Neural progenitor cell (in vitro differentiated cells): ENCODE results near the gene GGT6. TPM values are rescaled to one million over a fixed set of nuclear protein-coding genes. Genes with fewer than 3 reads are reported as not detected.
"Not testable (repeated sequence)": the region's sequence is repeated elsewhere in the genome, so short reads cannot be mapped to it uniquely, and the experiment has no call there.

Experiments
- DNase-seq: peaks from one replicate; pipeline ENCODE4 v3.0.0-alpha.2; 2016; ENCODE audit warnings: low spot score
- H2AFZ ChIP-seq: fragments of 200-600 bp; sonication (generic); replicated peaks from 2 replicates; pipeline ENCODE4 v1.6.1; 2016; ENCODE audit warnings: antibody characterized with exemption
- H3F3A ChIP-seq: fragments of 200-600 bp; sonication (generic); 2 replicates; pipeline ENCODE4 v1.6.1; 2016; ENCODE audit warnings: antibody characterized with exemption, low read depth
- H3K27ac ChIP-seq: fragments of 200-600 bp; sonication (generic); 2 replicates; pipeline ENCODE4 v1.5.1; 2016; ENCODE audit warnings: mild to moderate bottlenecking
- H3K27me3 ChIP-seq: fragments of 200-600 bp; sonication (generic); 2 replicates; pipeline ENCODE4 v1.6.1; 2016; ENCODE audit warnings: mild to moderate bottlenecking, moderate library complexity
- H3K36me3 ChIP-seq: fragments of 200-600 bp; sonication (generic); 2 replicates; pipeline ENCODE4 v1.5.1; 2016
- H3K4me1 ChIP-seq: fragments of 200-600 bp; sonication (generic); 2 replicates; pipeline ENCODE4 v1.6.1; 2016; ENCODE audit warnings: mixed run types
- H3K4me2 ChIP-seq: fragments of 200-600 bp; sonication (generic); 2 replicates; pipeline ENCODE4 v1.6.1; 2016
- H3K4me3 ChIP-seq: fragments of 200-600 bp; sonication (generic); 2 replicates; pipeline ENCODE4 v1.5.1; 2016
- H3K79me2 ChIP-seq: fragments of 200-600 bp; sonication (generic); 2 replicates; pipeline ENCODE4 v1.6.1; 2016; ENCODE audit warnings: low read depth
- H3K9ac ChIP-seq: fragments of 200-600 bp; sonication (generic); 2 replicates; pipeline ENCODE4 v1.6.1; 2016
- H3K9me3 ChIP-seq: fragments of 200-600 bp; sonication (generic); 2 replicates; pipeline ENCODE4 v1.5.1; 2016; ENCODE audit warnings: low read depth
- H4K20me1 ChIP-seq: fragments of 200-600 bp; sonication (generic); 2 replicates; pipeline ENCODE4 v1.6.1; 2016; ENCODE audit warnings: low read depth
- H3K27ac Mint-ChIP-seq: 3 replicates; pipeline ENCODE4 v1.8.0; 2021; ENCODE audit warnings: mixed read lengths
- H3K27me3 Mint-ChIP-seq: 2 replicates; pipeline ENCODE4 v1.8.0; 2022; ENCODE audit warnings: low read depth, mild to moderate bottlenecking, inconsistent platforms, moderate library complexity, mixed read lengths; ENCODE audit not compliant: insufficient read depth
- H3K36me3 Mint-ChIP-seq: 3 replicates; pipeline ENCODE4 v1.8.0; 2021; ENCODE audit warnings: mixed read lengths
- H3K4me1 Mint-ChIP-seq: 3 replicates; pipeline ENCODE4 v1.8.0; 2021; ENCODE audit warnings: mixed read lengths
- H3K4me3 Mint-ChIP-seq: 3 replicates; pipeline ENCODE4 v1.8.0; 2021; ENCODE audit warnings: mild to moderate bottlenecking, moderate library complexity, mixed read lengths
- H3K9me3 Mint-ChIP-seq: 3 replicates; pipeline ENCODE4 v1.8.0; 2020; ENCODE audit warnings: mixed read lengths
- EZH2 ChIP-seq: fragments of 200-600 bp; sonication (generic); IDR thresholded peaks from 2 replicates; pipeline ENCODE4 v1.6.1; 2017; ENCODE audit warnings: antibody characterized with exemption, mild to moderate bottlenecking, moderate library complexity
- EZH2phosphoT487 ChIP-seq: fragments of 200-600 bp; sonication (generic); IDR thresholded peaks from 2 replicates; pipeline ENCODE4 v1.6.1; 2017; ENCODE audit warnings: antibody characterized with exemption
- total RNA-seq: library from RNA; depleted of rRNA; stranded (reverse); fragments of >200 nt; gene quantifications from 2 replicates; pipeline ENCODE4 v1.2.3, GENCODE V29; 2015; ENCODE audit warnings: low replicate concordance
- TF ChIP-seq, protein P1 (sequence below): fragments of 200-600 bp; sonication (generic); IDR thresholded peaks from 2 replicates; pipeline ENCODE4 v1.5.1; 2017; ENCODE audit warnings: antibody characterized with exemption, mild to moderate bottlenecking

Gene GGT6
- total RNA-seq, 1 donor from 2014 or later: not detected

DNA sequence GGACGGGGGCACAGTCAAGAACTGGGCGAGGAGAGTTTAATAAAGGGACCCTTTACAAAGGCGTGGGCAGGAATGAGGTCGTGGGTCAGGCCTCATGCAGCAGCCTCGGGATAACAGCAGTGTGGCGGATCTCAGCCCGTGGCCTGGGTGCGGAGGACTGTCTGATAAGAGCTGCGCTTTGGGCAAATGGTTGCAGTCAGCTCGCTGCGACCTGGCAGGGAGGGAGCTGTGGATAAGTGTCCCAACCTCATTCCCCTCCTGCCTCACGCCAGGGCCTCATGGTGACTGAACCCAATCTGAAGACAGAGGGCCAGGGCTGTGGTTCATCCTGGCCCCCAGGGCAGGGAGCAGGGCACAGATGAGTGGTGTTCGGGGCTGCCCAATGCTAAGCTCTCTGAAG lies 37.6 kb upstream of the GGT6 start:
- no peak for DNase-seq
- peak overlapping the region; percentile 58 for H3K4me3 Mint-ChIP-seq
- no peak for TF ChIP-seq EZH2phosphoT487
- TF ChIP-seq, protein P1, sequence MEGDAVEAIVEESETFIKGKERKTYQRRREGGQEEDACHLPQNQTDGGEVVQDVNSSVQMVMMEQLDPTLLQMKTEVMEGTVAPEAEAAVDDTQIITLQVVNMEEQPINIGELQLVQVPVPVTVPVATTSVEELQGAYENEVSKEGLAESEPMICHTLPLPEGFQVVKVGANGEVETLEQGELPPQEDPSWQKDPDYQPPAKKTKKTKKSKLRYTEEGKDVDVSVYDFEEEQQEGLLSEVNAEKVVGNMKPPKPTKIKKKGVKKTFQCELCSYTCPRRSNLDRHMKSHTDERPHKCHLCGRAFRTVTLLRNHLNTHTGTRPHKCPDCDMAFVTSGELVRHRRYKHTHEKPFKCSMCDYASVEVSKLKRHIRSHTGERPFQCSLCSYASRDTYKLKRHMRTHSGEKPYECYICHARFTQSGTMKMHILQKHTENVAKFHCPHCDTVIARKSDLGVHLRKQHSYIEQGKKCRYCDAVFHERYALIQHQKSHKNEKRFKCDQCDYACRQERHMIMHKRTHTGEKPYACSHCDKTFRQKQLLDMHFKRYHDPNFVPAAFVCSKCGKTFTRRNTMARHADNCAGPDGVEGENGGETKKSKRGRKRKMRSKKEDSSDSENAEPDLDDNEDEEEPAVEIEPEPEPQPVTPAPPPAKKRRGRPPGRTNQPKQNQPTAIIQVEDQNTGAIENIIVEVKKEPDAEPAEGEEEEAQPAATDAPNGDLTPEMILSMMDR: no peak
- TF ChIP-seq EZH2: no peak

DNA sequence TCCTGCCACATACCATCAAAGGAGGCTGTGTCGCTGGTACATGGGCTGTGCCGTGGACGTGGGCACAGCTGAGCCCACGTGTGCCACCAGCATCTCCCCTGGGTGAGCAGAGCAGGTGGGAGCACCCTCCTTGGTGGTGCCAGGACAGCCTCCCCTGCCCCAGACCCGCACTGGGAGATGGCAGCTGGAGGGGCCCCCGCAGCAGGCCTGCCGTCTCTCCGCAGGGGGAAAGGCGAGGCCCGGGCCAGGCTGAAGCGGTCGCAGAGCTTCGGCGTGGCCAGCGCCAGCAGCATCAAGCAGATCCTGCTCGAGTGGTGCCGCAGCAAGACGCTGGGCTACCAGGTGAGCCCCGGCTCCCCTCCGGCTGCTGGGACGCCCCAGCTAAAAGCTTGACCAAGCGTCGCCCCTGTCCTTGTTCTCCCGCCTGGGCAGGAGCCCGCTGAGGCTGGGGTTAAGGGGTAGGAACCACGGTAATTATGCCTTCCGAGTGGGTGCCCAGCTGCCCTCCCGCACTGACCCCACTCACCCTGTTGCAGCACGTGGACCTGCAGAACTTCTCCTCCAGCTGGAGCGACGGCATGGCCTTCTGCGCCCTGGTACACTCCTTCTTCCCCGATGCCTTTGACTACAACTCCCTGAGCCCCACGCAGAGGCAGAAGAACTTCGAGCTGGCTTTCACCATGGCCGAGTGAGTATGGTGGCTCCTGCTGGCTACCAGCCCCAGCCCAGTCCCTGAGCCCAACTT lies 36.4 kb upstream of the GGT6 start:
- peaks cover 5% of the 10 kb centered on the region for H3K27me3 Mint-ChIP-seq
- Histone ChIP-seq H3F3A (peaks cover 29% of the 10 kb centered on the region), H3K27me3 (no peaks in the 10 kb centered on the region), H3K4me3 (no peak overlapping the region), H4K20me1 (no peaks in the 10 kb centered on the region), H2AFZ (no peak overlapping the region), H3K9me3 (no peaks in the 10 kb centered on the region), H3K4me1 (peaks cover 25% of the 10 kb centered on the region), H3K27ac (no peak overlapping the region), H3K36me3 (no peaks in the 10 kb centered on the region), H3K79me2 (no peaks in the 10 kb centered on the region), H3K4me2 (no peak overlapping the region), H3K9ac (no peak overlapping the region)
- peaks cover 2% of the 10 kb centered on the region for H3K36me3 Mint-ChIP-seq
- H3K4me3 Mint-ChIP-seq: no peak overlapping the region
- no peak for DNase-seq
- peak overlapping the region; percentile 42 for H3K27ac Mint-ChIP-seq
- H3K4me1 Mint-ChIP-seq: peaks cover 36% of the 10 kb centered on the region
- H3K9me3 Mint-ChIP-seq: no peaks in the 10 kb centered on the region
- TF ChIP-seq, protein P1: no peak
- TF ChIP-seq EZH2 (no peak), EZH2phosphoT487 (no peak)

More for the DNA sequence above, 37.6 kb upstream of the GGT6 start:
- peaks cover 33% of the 10 kb centered on the region for H3K4me1 Mint-ChIP-seq
- peak overlapping the region; percentile 22 for H3K27ac Mint-ChIP-seq
- no peaks in the 10 kb centered on the region for H4K20me1 ChIP-seq
- no peak overlapping the region for H3K4me2 ChIP-seq
- no peaks in the 10 kb centered on the region for H3K27me3 ChIP-seq
- H3K79me2 ChIP-seq: no peaks in the 10 kb centered on the region
- H3K4me3 ChIP-seq: no peak overlapping the region
- H2AFZ ChIP-seq: no peak overlapping the region
- no peaks in the 10 kb centered on the region for H3K9me3 Mint-ChIP-seq
- peaks cover 5% of the 10 kb centered on the region for H3K27me3 Mint-ChIP-seq
- H3F3A ChIP-seq: peaks cover 29% of the 10 kb centered on the region
- H3K36me3 ChIP-seq: no peaks in the 10 kb centered on the region
- peaks cover 2% of the 10 kb centered on the region for H3K36me3 Mint-ChIP-seq
- peaks cover 25% of the 10 kb centered on the region for H3K4me1 ChIP-seq
- no peaks in the 10 kb centered on the region for H3K9me3 ChIP-seq
- H3K27ac ChIP-seq: no peak overlapping the region
- H3K9ac ChIP-seq: no peak overlapping the region

DNA sequence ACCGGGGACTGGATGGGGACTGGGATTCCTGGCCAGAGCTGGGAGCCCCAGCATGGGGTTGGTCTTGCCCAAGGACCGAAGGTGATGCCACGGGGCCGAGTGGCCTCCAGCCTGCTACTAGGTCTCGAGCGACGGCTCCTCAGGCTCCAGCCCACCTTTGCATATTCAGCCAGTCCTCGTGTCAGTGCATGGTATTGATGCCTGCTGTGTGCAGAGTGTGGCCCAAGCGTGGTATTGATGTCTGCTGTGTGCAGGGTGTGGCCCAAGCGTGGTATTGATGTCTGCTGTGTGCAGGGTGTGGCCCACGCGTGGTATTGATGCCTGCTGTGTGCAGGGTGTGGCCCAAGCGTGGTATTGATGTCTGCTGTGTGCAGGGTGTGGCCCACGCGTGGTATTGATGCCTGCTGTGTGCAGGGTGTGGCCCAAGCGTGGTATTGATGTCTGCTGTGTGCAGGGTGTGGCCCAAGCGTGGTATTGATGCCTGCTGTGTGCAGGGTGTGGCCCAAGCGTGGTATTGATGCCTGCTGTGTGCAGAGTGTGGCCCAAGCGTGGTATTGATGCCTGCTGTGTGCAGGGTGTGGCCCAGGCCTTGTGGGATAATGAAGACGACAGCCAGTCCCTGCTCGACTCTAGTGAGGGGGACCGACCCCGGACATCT lies 35.4 kb upstream of the GGT6 start:
- H3K4me1 Mint-ChIP-seq: peaks cover 33% of the 10 kb centered on the region
- not testable (repeated sequence) for H3K27ac ChIP-seq, H3K4me3 Mint-ChIP-seq

More for the DNA sequence above, 35.4 kb upstream of the GGT6 start:
- H3K36me3 Mint-ChIP-seq, H3K27me3 Mint-ChIP-seq, H3K9me3 Mint-ChIP-seq, H3K9ac ChIP-seq, H3K4me3 ChIP-seq, H3K36me3 ChIP-seq, H2AFZ ChIP-seq, H3K4me2 ChIP-seq, H4K20me1 ChIP-seq, H3K27ac Mint-ChIP-seq, DNase-seq, H3K79me2 ChIP-seq, H3K9me3 ChIP-seq, H3K27me3 ChIP-seq: not testable (repeated sequence)
- peaks cover 21% of the 10 kb centered on the region for H3K4me1 ChIP-seq
- H3F3A ChIP-seq: peaks cover 22% of the 10 kb centered on the region
